Left ventricle myocardium superior (tissue), 1 donor: ENCODE measurements around the gene IL20RA. TPM values are rescaled to one million over a fixed set of nuclear protein-coding genes. Genes with fewer than 3 reads are reported as not detected.

ENCODE experiments used
- ATAC-seq: fragments of 200-7000 bp; cut with Tn5 transposase; one replicate; pipeline ENCODE4 v1.9.1; 2020; ENCODE audit warnings: mild to moderate bottlenecking, moderate library complexity
- DNase-seq: peaks from one replicate; pipeline ENCODE4 v3.0.0-alpha.2; 2020
- intact Hi-C: fragments of 100-400 bp; cut with micrococcal nuclease; formaldehyde crosslinking; loops from one replicate; pipeline ENCODE4 v1.11.0; 2022
- total RNA-seq: library from RNA; stranded (reverse); fragmentation: NEBNext Ultra II Directional; extraction: Animal tissue kit (Norgen Biotek cat#: 25700); gene quantifications from one replicate; pipeline ENCODE4 v1.2.1, GENCODE V29; 2021
- donor health status: DM: no; HTN: yes; CAD: no; lungs with severe emphysema.

The IL20RA gene
- total RNA-seq, 1 donor from 2014 or later = 7.2 TPM

- no peak for ATAC-seq
- intact Hi-C loops = no loop called here
- DNase-seq = no peak
Measured at GRCh38 chr6:136958168-136958567, 86.6 kb downstream of the IL20RA start.

GRCh38 chr6:136956590-136957544 is 87.9 kb downstream of the IL20RA start:
- ATAC-seq (no peak), DNase-seq (no peak)
- intact Hi-C loops = no loop called here

- DNase-seq (no peak), ATAC-seq (no peak)
- intact Hi-C loops = no loop called here
Measured at GRCh38 chr6:136955123-136955522, 89.6 kb downstream of the IL20RA start.

DNA sequence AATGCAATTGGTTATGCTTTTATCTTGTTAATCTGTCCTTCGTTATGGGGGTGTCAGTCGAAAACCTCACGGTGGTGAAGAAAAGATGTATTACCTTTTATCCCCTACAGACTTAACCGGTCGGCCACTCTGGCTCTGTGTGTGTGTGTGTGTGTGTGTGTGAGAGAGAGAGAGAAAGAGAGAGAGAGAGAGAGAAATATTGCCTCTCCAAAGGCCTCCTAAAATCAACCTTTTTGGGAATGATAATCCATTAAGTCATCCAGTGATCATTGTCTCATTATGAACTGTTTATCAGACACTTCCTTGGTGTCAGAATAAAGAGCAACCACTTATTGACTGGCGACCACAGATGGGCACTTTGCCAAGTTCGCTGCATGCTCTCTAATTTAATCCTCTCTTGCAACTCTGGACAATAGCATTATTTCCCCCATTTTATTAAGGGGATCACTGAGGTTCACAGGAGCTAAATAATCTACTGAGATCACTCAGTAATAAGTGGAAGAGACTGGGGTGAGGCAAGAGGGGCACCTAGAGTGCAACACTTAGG is 92.0 kb downstream of the IL20RA start:
- intact Hi-C loops = no loop called here
- DNase-seq = no peak
- no peak for ATAC-seq

DNA sequence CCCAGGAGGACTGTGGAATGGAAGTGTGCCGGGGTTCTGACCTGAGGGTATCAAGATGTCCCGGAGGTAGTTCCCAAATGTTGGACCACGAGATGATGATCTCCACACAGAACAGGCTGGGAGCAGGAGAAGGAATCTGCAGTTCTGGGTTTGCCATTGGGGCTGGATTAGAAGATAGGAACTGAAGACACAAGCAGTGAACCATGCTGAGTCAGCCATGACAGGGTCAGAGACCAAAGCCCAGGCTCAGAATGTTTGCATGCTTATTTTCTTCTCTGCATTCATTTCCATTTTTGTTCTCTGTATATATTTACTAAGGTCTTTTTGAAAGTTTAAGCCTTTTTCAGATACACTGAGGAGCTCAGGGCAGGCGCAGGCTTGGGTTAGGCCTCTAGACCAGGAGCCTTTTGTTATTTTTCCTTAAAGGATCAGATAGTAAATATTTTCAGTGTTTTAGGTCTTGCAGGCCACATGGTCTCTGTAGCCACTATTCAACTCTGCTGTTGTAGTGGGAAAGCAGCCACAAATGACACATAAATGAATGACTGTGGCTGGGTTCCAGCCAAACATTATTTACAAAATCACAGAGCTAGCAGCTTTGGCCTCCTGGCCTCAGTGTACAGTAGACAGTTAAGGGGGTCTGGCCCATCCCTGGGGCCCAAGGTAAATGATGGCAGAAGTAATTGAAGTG is 94.2 kb downstream of the IL20RA start:
- DNase-seq (no peak), ATAC-seq (no peak)
- intact Hi-C loops = no loop called here

Other genes starting within 250 kb of the IL20RA start
- gene PEX7, start 222.4 kb downstream of the IL20RA start, total RNA-seq = 14.1 TPM
- not detected for gene SLC35D3, start 122.7 kb downstream of the IL20RA start, total RNA-seq
- gene IL22RA2, start 128.7 kb upstream of the IL20RA start, total RNA-seq = not detected
- gene IFNGR1, start 174.4 kb upstream of the IL20RA start, total RNA-seq = 115 TPM